ENCODE data around the gene FMNL2. TPM values are rescaled to one million over a fixed set of nuclear protein-coding genes. Genes with fewer than 3 reads are reported as not detected.

FMNL2 gene
- total and polyA plus RNA-seq, 2 of the 4 experiments (the other 2 are of a cell fraction), result 10.9 to 11.4 TPM

DNA sequence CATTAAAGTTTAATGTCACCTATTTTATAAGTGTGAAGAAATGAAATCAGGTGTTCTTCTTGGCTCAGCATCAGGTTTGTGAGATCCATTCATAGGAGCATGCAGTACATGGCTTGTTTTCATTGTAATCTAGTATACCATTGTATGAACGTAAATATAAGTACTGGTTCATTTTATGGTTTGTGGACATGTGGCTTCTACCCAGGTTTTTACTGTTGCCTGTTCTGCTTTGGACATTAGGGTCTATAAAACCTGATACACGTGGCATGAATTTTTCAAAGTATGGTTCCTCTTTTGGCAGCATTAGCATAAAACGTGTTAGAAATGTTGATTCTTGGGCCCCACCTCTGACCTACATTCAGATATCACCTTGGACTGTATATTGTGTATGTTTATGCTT is 206.7 kb downstream of the FMNL2 start:
- peak overlapping the region; percentile 53 for H4K91ac ChIP-seq (ENCODE audit: insufficient read depth, low read depth, low read length)
- no peaks in the 10 kb centered on the region for H3K27me3 ChIP-seq (ENCODE audit: control insufficient read depth, insufficient read depth, low read length)
- H3K27ac ChIP-seq (ENCODE audit: insufficient read depth, low read length), result no peak overlapping the region
- no peaks in the 10 kb centered on the region for H3K9me3 ChIP-seq (ENCODE audit: control insufficient read depth, insufficient read depth, low read length)
- H3K4me1 ChIP-seq (ENCODE audit: control insufficient read depth, insufficient read depth, low read length), result peaks cover 20% of the 10 kb centered on the region
- in situ Hi-C loops (cut with MboI; ENCODE audit: low sequenced_read_pairs) (no loop called here), dilution Hi-C loops (cut with HindIII; ENCODE audit: low sequenced_read_pairs, unreplicated experiment) (no loop called here), intact Hi-C loops (cut with micrococcal nuclease) (loop anchor here (5.0 kb wide), 1 partner anchor 204 kb away; the partner anchor contains the start of gene FMNL2)
- no peak overlapping the region for H3K9ac ChIP-seq (ENCODE audit: low read depth, low read length)
- H3K56ac ChIP-seq (ENCODE audit: extremely low read depth, insufficient read depth, low read length), result no peak overlapping the region
- ATAC-seq (ENCODE audit: low read depth) (no peak), DNase-seq (no peak)
- H3K18ac ChIP-seq (ENCODE audit: low read depth, low read length), result peak overlapping the region; percentile 66; the same call in 1 of the 2 replicates
- H3K4me3 ChIP-seq (ENCODE audit: insufficient read depth, low read depth, low read length), result no peak overlapping the region
- TF ChIP-seq RAD21 (IDR thresholded peaks at IDR 0.05; ENCODE audit: low read length), result no peak
- H2BK15ac ChIP-seq (ENCODE audit: low read depth, low read length), result peak overlapping the region; percentile 69; the same call in 2 of the 3 replicates
- BruUV-seq (replicated peaks), result no TSS peak
- ChIA-PET POLR2A (ENCODE audit: unreplicated experiment) (no interaction called here), CTCF (no interaction called here)
- H3K36me3 ChIP-seq (ENCODE audit: control insufficient read depth, insufficient read depth, low read length), result no peaks in the 10 kb centered on the region
- H3K4ac ChIP-seq (ENCODE audit: low read depth, low read length), result peak overlapping the region; percentile 9; the same call in 1 of the 2 replicates
- H3K79me1 ChIP-seq (ENCODE audit: low read depth in 1 of 2, low read length in 2 of 2), result peaks cover 9 to 21% of the 10 kb centered on the region in 2 experiments
- peak overlapping the region; percentile 16; the same call in 1 of the 2 replicates for H2BK120ac ChIP-seq (ENCODE audit: low read depth, low read length)
- peak overlapping the region; percentile 46 for H2AK5ac ChIP-seq (ENCODE audit: low read depth, low read length)
- peak overlapping the region; percentile 60 for H2BK5ac ChIP-seq (ENCODE audit: low read depth, low read length, poor library complexity, severe bottlenecking)
- H3K4me2 ChIP-seq (ENCODE audit: low read depth, low read length), result no peak overlapping the region
- H2AK9ac ChIP-seq (replicated peaks; ENCODE audit: low read depth, low read length, poor library complexity), result no peak overlapping the region
- H2AFZ ChIP-seq (replicated peaks; ENCODE audit: low read length, poor library complexity), result no peak overlapping the region
- H2BK20ac ChIP-seq (ENCODE audit: low read depth, low read length), result peak overlapping the region; percentile 45; the same call in 1 of the 2 replicates
- WGBS, 2 experiments (ENCODE audit: extremely low coverage in 2 of 2, insufficient read length in 1 of 2), result 100% methylated on average over 1 of the region's 3 CpGs; no CpG with 5 or more reads in 1 of the 2 experiments
- no peaks in the 10 kb centered on the region for H4K20me1 ChIP-seq (ENCODE audit: insufficient read depth, low read length)
- H4K5ac ChIP-seq (ENCODE audit: low read depth, low read length), result peak overlapping the region; percentile 49; the same call in 1 of the 2 replicates
- H3K9me1 ChIP-seq (ENCODE audit: insufficient read depth, low read length), result peaks cover 16% of the 10 kb centered on the region
- H3K14ac ChIP-seq (replicated peaks; ENCODE audit: low read depth, low read length), result peak overlapping the region; percentile 42; the same call in 1 of the 2 replicates
- H4K8ac ChIP-seq (ENCODE audit: low read depth in 2 of 2, low read length in 2 of 2), result peak overlapping the region; percentile 27; a peak in 3 of 4 replicates
- no peak overlapping the region for H3K23ac ChIP-seq (ENCODE audit: low read depth, low read length)

Measured in IMR-90 (cell line).